ENCODE data around the gene INPP4B.

INPP4B gene

DNA sequence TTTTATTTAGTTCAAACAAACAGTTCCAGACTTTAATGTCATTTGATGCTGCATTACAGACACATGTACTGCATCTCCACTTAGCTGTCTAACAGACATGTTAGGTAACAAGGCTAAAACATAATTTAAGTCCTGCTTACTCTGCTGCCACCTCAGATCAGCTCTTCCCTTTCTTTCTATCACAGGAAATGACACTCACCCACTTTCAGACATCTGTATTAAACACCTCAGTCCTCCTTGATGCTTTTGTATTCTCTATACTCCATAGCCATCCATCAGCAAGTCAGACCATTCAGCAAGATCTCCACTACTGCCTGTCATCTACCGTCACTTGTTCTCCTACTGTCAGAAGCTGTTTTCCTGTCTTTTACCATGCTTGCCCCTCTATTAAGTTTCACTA is 804.3 kb downstream of the INPP4B start:
- no peak for DNase-seq

GRCh38 chr4:142040043-142040442 is 806.1 kb downstream of the INPP4B start:
- DNase-seq, result no peak

GRCh38 chr4:142036795-142037583 is 809.1 kb downstream of the INPP4B start:
- DNase-seq, result no peak

- DNase-seq, result no peak
Observed at GRCh38 chr4:142035566-142035965, 810.5 kb downstream of the INPP4B start.

- DNase-seq, result no peak
Observed at GRCh38 chr4:142034101-142034500, 812.0 kb downstream of the INPP4B start.

GRCh38 chr4:142030010-142030409 is 816.1 kb downstream of the INPP4B start:
- no peak for DNase-seq

GRCh38 chr4:142021761-142022160 is 824.3 kb downstream of the INPP4B start:
- DNase-seq, result no peak

GRCh38 chr4:142021181-142021580 is 824.9 kb downstream of the INPP4B start:
- no peak for DNase-seq

- DNase-seq, result no peak
Observed at GRCh38 chr4:142016031-142016430, 830.1 kb downstream of the INPP4B start.

DNA sequence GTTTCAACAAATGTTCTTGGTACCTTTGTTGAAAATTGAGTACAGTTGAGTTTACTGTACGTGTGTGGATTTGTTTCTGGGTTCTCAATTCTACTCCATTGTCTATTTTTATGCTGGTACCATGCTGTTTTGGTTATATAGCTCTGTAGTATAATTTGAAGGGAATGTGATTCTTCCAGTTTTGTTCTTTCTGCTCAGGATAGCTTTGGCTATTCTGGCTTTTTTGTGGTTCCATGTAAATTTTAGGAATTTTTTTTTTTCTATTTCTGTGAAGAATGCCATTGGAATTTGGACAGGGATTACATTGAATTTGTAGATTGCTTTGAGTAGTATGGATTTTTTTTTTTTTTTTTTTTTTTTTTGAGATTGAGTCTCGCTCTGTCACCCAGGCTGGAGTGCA is 836.4 kb downstream of the INPP4B start:
- DNase-seq, result no peak

DNA sequence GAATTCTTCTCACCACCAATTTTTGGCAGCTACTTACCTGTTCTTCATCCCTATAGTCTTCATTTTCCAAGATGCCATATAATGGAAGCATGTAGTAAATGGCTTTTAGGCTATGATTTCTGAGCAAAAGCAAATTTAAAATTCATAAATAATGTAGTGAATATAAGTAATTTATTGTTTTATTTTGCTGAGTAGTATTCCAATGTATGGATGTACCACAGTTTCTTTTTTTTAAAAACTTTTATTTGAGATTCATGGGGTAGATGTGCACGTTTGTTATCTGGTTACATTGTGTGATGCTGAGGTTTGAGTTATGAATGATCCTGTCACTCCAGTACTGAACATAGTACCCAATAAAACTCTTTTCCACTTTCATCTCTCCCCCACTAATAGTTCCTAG is 840.6 kb downstream of the INPP4B start:
- no peak for DNase-seq

DNA sequence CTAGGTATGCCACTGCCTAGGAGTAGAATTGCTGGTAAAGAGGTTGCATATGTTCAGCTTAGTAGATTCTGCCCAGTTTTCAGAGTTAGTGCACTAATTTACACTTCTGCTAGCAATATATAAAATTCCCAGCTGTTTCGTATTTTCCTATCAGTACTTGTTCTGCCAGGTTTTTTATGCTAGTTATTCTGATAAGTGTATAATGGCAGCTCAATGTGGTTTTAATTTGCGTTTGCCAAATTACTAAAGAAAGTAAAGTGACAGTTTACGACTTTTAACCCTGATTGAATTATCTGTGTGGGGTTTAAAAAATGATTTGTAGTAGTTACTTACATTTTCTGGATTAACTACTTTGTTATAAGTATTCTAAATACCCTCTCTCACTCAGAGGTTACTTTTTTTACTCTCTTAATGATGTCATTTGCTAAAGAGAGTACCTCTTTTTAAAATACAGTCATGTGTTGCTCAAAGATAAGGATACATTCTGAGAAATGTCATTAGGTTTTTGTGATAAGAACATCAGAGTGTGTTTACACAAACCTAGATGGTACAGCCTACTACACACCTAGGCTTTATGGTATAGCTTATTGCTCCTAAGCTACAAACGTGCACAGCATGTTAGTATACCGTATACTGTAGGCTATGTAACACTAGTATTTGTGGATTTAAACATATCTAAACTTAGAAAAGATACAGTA is 846.5 kb downstream of the INPP4B start:
- no peak for DNase-seq

- DNase-seq, result no peak
Observed at GRCh38 chr4:141995056-141995455, 851.0 kb downstream of the INPP4B start.

DNA sequence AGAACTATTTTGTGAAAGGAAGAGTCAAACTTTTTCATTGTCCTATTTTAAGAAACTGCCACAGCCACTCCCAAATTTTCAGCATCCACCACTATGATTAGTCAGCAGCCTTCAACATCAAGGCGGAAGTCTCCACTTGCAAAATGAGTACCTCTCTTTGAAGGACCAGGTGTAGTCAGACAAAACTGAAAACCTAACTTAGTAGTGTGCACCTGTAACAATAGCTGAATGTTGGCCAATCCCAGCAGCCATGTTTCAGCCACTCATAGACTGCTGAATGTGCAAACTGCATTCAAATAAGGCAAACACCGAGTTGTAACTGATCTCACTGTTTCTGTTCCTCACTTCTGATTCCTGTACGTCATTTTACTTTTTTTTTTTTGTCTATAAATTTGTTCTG is 868.7 kb downstream of the INPP4B start:
- no peak for DNase-seq
